Ishikawa (cell line): Measurements from ENCODE around the gene LRRC15.

Source experiments
- CEBPB ChIP-seq: IDR thresholded peaks from 2 replicates; pipeline ENCODE4 v1.6.1; 2012
- CREB1 ChIP-seq: IDR thresholded peaks from 2 replicates; pipeline ENCODE4 v1.6.1; 2012; ENCODE audit warnings: low read depth
- EGR1 ChIP-seq: IDR thresholded peaks from 2 replicates; pipeline ENCODE4 v1.6.1; 2012
- EP300 ChIP-seq: IDR thresholded peaks from 2 replicates; pipeline ENCODE4 v1.6.1; 2012; ENCODE audit warnings: borderline replicate concordance
- FOXM1 ChIP-seq: IDR thresholded peaks from 2 replicates; pipeline ENCODE4 v1.6.1; 2012; ENCODE audit warnings: low read depth, borderline replicate concordance
- MAX ChIP-seq: IDR thresholded peaks from 2 replicates; pipeline ENCODE4 v1.6.1; 2012
- NFIC ChIP-seq: IDR thresholded peaks from 2 replicates; pipeline ENCODE4 v1.6.1; 2012
- RAD21 ChIP-seq: IDR thresholded peaks from 2 replicates; pipeline ENCODE4 v1.6.1; 2012; ENCODE audit warnings: low read depth
- REST ChIP-seq: IDR thresholded peaks from 2 replicates; pipeline ENCODE4 v1.6.1; 2012; ENCODE audit warnings: low read depth, mild to moderate bottlenecking
- TAF1 ChIP-seq: IDR thresholded peaks from 2 replicates; pipeline ENCODE4 v1.6.1; 2012; ENCODE audit warnings: low read depth, mild to moderate bottlenecking
- TCF12 ChIP-seq: IDR thresholded peaks from 2 replicates; pipeline ENCODE4 v1.6.1; 2012; ENCODE audit warnings: low read depth
- TEAD4 ChIP-seq: IDR thresholded peaks from 2 replicates; pipeline ENCODE4 v1.6.1; 2012
- USF1 ChIP-seq: IDR thresholded peaks from 2 replicates; pipeline ENCODE4 v1.6.1; 2012
- YY1 ChIP-seq: IDR thresholded peaks from 2 replicates; pipeline ENCODE4 v1.6.1; 2012; ENCODE audit warnings: low read depth
- ZBTB7A ChIP-seq: IDR thresholded peaks from 2 replicates; pipeline ENCODE4 v1.6.1; 2012; ENCODE audit warnings: low read depth

Gene LRRC15

GRCh38 chr3:194369522-194370279 lies at the start of gene LRRC15:
LRRC15 (minus strand) TSS chr3:194369743; CDS start chr3:194361043, 8,700 bp downstream.
- no peak for TF ChIP-seq USF1
- TF ChIP-seq YY1 = no peak
- TF ChIP-seq RAD21 = peak; percentile 37; the same call in 1 of the 2 replicates
- no peak for TF ChIP-seq CREB1
- TF ChIP-seq MAX = no peak
- no peak for TF ChIP-seq NFIC
- TF ChIP-seq CEBPB = no peak
- TF ChIP-seq EP300 = no peak
- no peak; the same call in 1 of the 2 replicates for TF ChIP-seq ZBTB7A
- no peak for TF ChIP-seq FOXM1
- TF ChIP-seq TEAD4 = peak; percentile 38; the same call in 1 of the 2 replicates
- TF ChIP-seq TCF12 = no peak
- TF ChIP-seq EGR1 = no peak
- TF ChIP-seq REST = no peak
- TF ChIP-seq TAF1 = no peak

GRCh38 chr3:194418671-194419070 lies 49.1 kb upstream of the LRRC15 start:
- TF ChIP-seq TEAD4 (no peak), TCF12 (no peak), NFIC (no peak), EP300 (no peak), YY1 (no peak), CEBPB (no peak), ZBTB7A (no peak), REST (no peak), CREB1 (no peak), TAF1 (no peak), MAX (no peak), RAD21 (no peak), USF1 (no peak)

GRCh38 chr3:194407423-194407822 lies 37.9 kb upstream of the LRRC15 start:
- TF ChIP-seq REST (no peak), ZBTB7A (no peak), NFIC (no peak), FOXM1 (no peak), EGR1 (no peak), CEBPB (no peak), TAF1 (no peak), RAD21 (no peak), YY1 (no peak), CREB1 (no peak), EP300 (no peak), USF1 (no peak), TEAD4 (no peak)
